ENCODE data around the gene ZIC5. TPM values are rescaled to one million over a fixed set of nuclear protein-coding genes. Genes with fewer than 3 reads are reported as not detected.
A peak's percentile ranks its signal among the peaks of the same experiment; 100 is the strongest.

Gene ZIC5
- total RNA-seq, 3 donors from 2014 or later (not counting 1 experiment from before 2014, with no cell fraction given), result not detected

DNA sequence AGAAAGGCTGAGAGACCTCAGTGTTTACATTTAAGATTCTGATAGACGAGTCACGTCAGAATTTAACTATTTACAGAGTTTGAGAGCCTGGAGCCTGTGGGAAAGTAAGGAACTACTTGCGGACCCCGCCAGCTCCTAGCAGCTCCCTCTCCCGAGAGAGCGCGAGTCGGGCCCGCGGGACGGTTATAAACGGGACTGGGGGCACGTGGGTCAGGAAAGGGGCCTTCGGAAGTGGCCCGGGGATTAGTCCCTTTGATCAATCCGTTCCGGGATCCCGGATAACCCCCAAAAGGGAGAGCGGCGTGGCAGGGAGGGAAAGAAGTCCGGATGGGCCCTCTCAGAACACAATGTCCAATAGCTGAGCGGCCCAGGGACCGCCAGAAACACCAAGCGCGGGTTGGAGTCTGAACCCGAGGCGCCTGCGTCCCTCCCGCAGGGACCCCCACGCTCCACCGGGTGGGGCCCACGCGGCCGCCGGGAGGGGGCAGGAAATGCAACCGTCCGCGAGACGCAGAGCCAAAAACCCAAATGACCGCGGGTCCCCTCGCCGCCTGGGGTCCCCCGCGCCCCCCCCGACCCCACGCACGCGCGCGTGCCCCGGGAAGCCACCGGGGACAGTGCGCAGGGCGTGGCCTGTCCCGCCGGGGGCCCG lies 3.6 kb downstream of the ZIC5 start:
- Histone ChIP-seq H3K36me3 (ENCODE audit: control insufficient read depth, insufficient read depth, low read length) (no peaks in the 10 kb centered on the region), H3K27me3 (ENCODE audit: control insufficient read depth, insufficient read depth, low read length) (peaks cover 68% of the 10 kb centered on the region), H3K9me3 (ENCODE audit: control insufficient read depth, insufficient read depth, low read length) (peaks cover 13% of the 10 kb centered on the region), H3K4me3 (ENCODE audit: low read length) (no peak overlapping the region), H3K4me1 (ENCODE audit: control insufficient read depth, insufficient read depth, low read length) (peaks cover 31% of the 10 kb centered on the region), H3K27ac (ENCODE audit: low read length) (no peak overlapping the region)
- 6% methylated on average over 58 of the region's 58 CpGs for WGBS (ENCODE audit: insufficient coverage)
- Mint-ChIP-seq H3K27ac (peak overlapping the region in 1 of 2 donors; percentile 4), H3K4me1 (peaks cover 18 to 27% of the 10 kb centered on the region in 2 donors), H3K36me3 (peaks cover 3% of the 10 kb centered on the region), H3K9me3 (no peaks in the 10 kb centered on the region), H3K27me3 (ENCODE audit: low read depth in 2 of 2) (peaks cover 59 to 63% of the 10 kb centered on the region in 2 donors), H3K4me3 (peak overlapping the region; percentile 62)
- ATAC-seq (no peak), DNase-seq (no peak)
- intact Hi-C loops (cut with micrococcal nuclease), result no loop called here
- TF ChIP-seq, protein P1, sequence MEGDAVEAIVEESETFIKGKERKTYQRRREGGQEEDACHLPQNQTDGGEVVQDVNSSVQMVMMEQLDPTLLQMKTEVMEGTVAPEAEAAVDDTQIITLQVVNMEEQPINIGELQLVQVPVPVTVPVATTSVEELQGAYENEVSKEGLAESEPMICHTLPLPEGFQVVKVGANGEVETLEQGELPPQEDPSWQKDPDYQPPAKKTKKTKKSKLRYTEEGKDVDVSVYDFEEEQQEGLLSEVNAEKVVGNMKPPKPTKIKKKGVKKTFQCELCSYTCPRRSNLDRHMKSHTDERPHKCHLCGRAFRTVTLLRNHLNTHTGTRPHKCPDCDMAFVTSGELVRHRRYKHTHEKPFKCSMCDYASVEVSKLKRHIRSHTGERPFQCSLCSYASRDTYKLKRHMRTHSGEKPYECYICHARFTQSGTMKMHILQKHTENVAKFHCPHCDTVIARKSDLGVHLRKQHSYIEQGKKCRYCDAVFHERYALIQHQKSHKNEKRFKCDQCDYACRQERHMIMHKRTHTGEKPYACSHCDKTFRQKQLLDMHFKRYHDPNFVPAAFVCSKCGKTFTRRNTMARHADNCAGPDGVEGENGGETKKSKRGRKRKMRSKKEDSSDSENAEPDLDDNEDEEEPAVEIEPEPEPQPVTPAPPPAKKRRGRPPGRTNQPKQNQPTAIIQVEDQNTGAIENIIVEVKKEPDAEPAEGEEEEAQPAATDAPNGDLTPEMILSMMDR (IDR thresholded peaks at IDR 0.05), result no peak

- peaks cover 66% of the 10 kb centered on the region for H3K27me3 ChIP-seq (ENCODE audit: control insufficient read depth, insufficient read depth, low read length)
Measured at GRCh38 chr13:99967498-99967868, 4.1 kb downstream of the ZIC5 start.

GRCh38 chr13:99966064-99966805 lies 5.3 kb downstream of the ZIC5 start:
- Histone ChIP-seq H3K9me3 (ENCODE audit: control insufficient read depth, insufficient read depth, low read length) (peaks cover 6% of the 10 kb centered on the region), H3K4me3 (ENCODE audit: low read length) (no peak overlapping the region), H3K27ac (ENCODE audit: low read length) (no peak overlapping the region), H3K36me3 (ENCODE audit: control insufficient read depth, insufficient read depth, low read length) (no peaks in the 10 kb centered on the region), H3K4me1 (ENCODE audit: control insufficient read depth, insufficient read depth, low read length) (peaks cover 25% of the 10 kb centered on the region), H3K27me3 (ENCODE audit: control insufficient read depth, insufficient read depth, low read length) (peaks cover 62% of the 10 kb centered on the region)
- TF ChIP-seq, protein P1 (IDR thresholded peaks at IDR 0.05), result no peak
- Mint-ChIP-seq H3K4me1 (peaks cover 13 to 21% of the 10 kb centered on the region in 2 donors), H3K27me3 (ENCODE audit: low read depth in 2 of 2) (peaks cover 56 to 70% of the 10 kb centered on the region in 2 donors), H3K9me3 (no peaks in the 10 kb centered on the region), H3K4me3 (peak overlapping the region; percentile 22), H3K27ac (no peak overlapping the region), H3K36me3 (no peaks in the 10 kb centered on the region)
- DNase-seq (no peak), ATAC-seq (no peak)
- intact Hi-C loops (cut with micrococcal nuclease), result no loop called here
- 55% methylated on average over 6 of the region's 8 CpGs for WGBS (ENCODE audit: insufficient coverage)

More at GRCh38 chr13:99967498-99967868, 4.1 kb downstream of the ZIC5 start:
- no peak for ATAC-seq
- 45% methylated on average over 9 of the region's 9 CpGs for WGBS (ENCODE audit: insufficient coverage)
- H3K4me3 ChIP-seq (ENCODE audit: low read length), result no peak overlapping the region
- Mint-ChIP-seq H3K4me3 (peak overlapping the region; percentile 62), H3K36me3 (no peaks in the 10 kb centered on the region), H3K27ac (peak overlapping the region in 1 of 2 donors; percentile 4), H3K4me1 (peaks cover 18 to 27% of the 10 kb centered on the region in 2 donors), H3K27me3 (ENCODE audit: low read depth in 2 of 2) (peaks cover 55 to 63% of the 10 kb centered on the region in 2 donors), H3K9me3 (no peaks in the 10 kb centered on the region)
- peaks cover 31% of the 10 kb centered on the region for H3K4me1 ChIP-seq (ENCODE audit: control insufficient read depth, insufficient read depth, low read length)
- no peak overlapping the region for H3K27ac ChIP-seq (ENCODE audit: low read length)
- H3K36me3 ChIP-seq (ENCODE audit: control insufficient read depth, insufficient read depth, low read length), result no peaks in the 10 kb centered on the region
- peak in 1 of 2 donors; percentile 15 for DNase-seq
- TF ChIP-seq, protein P1 (IDR thresholded peaks at IDR 0.05), result no peak
- peaks cover 11% of the 10 kb centered on the region for H3K9me3 ChIP-seq (ENCODE audit: control insufficient read depth, insufficient read depth, low read length)
- intact Hi-C loops (cut with micrococcal nuclease), result no loop called here

Data from natural killer cell (primary cell).